Measurements from ENCODE around the gene MCEE.
"Not testable (repeated sequence)": the region's sequence is repeated elsewhere in the genome, so short reads cannot be mapped to it uniquely, and the experiment has no call there.

Gene MCEE

GRCh38 chr2:71130152-71130904 lies at the start of gene MCEE, which contains the start of gene MPHOSPH10:
Gene MCEE (minus strand): TSS chr2:71130229. CDS start chr2:71130219, 10 bp downstream.
Gene MPHOSPH10 (plus strand): TSS chr2:71130634. CDS start chr2:71130666, 32 bp downstream.
- Histone ChIP-seq H3F3A (ENCODE audit: insufficient read depth, low read length) (no peaks in the 10 kb centered on the region), H3K36me3 (ENCODE audit: insufficient read depth, low read length) (peaks cover 33% of the 10 kb centered on the region), H3K4me2 (ENCODE audit: low read length) (peak within 1 kb of the TSS; percentile 84), H3K9me2 (ENCODE audit: low read depth, low read length) (no peaks in the 10 kb centered on the region), H2AFZ (ENCODE audit: low read length) (peak within 1 kb of the TSS; percentile 14; the same call in 1 of the 2 replicates), H3K79me2 (ENCODE audit: insufficient read depth, low read length) (peaks cover 37% of the 10 kb centered on the region), H3K27ac (ENCODE audit: low read depth, low read length, poor library complexity, severe bottlenecking) (peak within 1 kb of the TSS; percentile 57), H3K9ac (ENCODE audit: low read length) (peak within 1 kb of the TSS; percentile 95), H3K27me3 (ENCODE audit: insufficient read depth, low read length) (no peaks in the 10 kb centered on the region), H3K4me1 (ENCODE audit: insufficient read depth, low read length, severe bottlenecking) (peaks cover 42% of the 10 kb centered on the region), H3K9me3 (ENCODE audit: low read length) (no peaks in the 10 kb centered on the region), H3K4me3 (ENCODE audit: low read depth, low read length, poor library complexity, severe bottlenecking) (peak within 1 kb of the TSS; percentile 78), H4K20me1 (ENCODE audit: insufficient read depth, low read length) (no peaks in the 10 kb centered on the region)
- no peak for TF ChIP-seq CTCF (IDR thresholded peaks at IDR 0.05; ENCODE audit: low read length)
- TF ChIP-seq EZH2 (IDR thresholded peaks at IDR 0.05; ENCODE audit: borderline replicate concordance, low read length) = no peak

DNA sequence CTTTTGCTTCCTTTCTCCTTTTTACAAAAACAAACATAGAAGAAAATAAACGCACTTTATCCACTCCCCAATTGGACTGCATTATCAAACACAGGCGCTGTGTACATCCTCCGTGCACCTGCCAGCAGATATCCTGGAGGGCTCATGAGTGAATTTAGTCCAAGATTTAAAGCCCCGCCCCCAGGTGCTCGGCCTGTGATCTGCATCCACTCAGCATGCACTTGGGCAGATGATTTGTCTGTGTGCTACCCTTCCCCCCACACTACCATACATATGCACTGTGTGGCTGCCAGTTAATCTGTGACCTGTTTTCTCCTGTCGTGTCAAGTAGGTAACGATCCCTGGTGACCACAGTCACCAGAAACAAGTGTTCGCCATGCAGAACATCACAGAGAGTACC lies 48.8 kb upstream of the MCEE start:
- not testable (repeated sequence) for H3K9me3 ChIP-seq (ENCODE audit: low read length); H2AFZ ChIP-seq (ENCODE audit: low read length); H3K9me2 ChIP-seq (ENCODE audit: low read depth, low read length); H3K36me3 ChIP-seq (ENCODE audit: insufficient read depth, low read length); H3K27ac ChIP-seq (ENCODE audit: low read depth, low read length, poor library complexity, severe bottlenecking); H3K4me2 ChIP-seq (ENCODE audit: low read length); H4K20me1 ChIP-seq (ENCODE audit: insufficient read depth, low read length); H3K9ac ChIP-seq (ENCODE audit: low read length); H3F3A ChIP-seq (ENCODE audit: insufficient read depth, low read length); H3K4me3 ChIP-seq (ENCODE audit: low read depth, low read length, poor library complexity, severe bottlenecking); H3K27me3 ChIP-seq (ENCODE audit: insufficient read depth, low read length); H3K4me1 ChIP-seq (ENCODE audit: insufficient read depth, low read length, severe bottlenecking); H3K79me2 ChIP-seq (ENCODE audit: insufficient read depth, low read length)

DNA sequence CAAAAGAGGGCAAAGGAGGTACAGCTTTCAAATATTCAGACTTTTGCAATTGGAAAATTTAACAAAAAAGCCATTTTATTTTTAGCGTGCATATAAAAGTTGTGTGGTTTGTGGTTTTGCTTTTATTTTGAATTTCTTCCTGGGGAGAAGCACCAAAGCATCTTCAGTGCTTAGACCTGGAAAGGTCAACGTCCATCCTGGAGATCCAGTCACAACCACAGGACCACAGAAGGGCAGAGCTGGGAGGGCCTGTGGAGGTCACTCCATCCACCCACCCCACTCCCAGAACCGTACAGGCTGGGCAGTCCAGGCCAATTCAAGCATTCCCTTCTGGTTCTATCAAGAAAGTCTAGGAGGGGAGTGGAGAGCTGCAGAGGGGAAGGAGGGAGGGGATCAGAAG lies 44.2 kb upstream of the MCEE start:
- Histone ChIP-seq H4K20me1 (ENCODE audit: insufficient read depth, low read length) (no peaks in the 10 kb centered on the region), H3K9ac (ENCODE audit: low read length) (no peak overlapping the region), H3F3A (ENCODE audit: insufficient read depth, low read length) (no peaks in the 10 kb centered on the region), H3K4me1 (ENCODE audit: insufficient read depth, low read length, severe bottlenecking) (no peaks in the 10 kb centered on the region), H3K4me2 (ENCODE audit: low read length) (no peak overlapping the region), H3K9me2 (ENCODE audit: low read depth, low read length) (no peaks in the 10 kb centered on the region), H3K9me3 (ENCODE audit: low read length) (no peaks in the 10 kb centered on the region), H3K27me3 (ENCODE audit: insufficient read depth, low read length) (0 out of 2 replicates have a peak, but pooled peaks cover 4% of the 10 kb centered on the region), H3K27ac (ENCODE audit: low read depth, low read length, poor library complexity, severe bottlenecking) (no peak overlapping the region), H3K4me3 (ENCODE audit: low read depth, low read length, poor library complexity, severe bottlenecking) (no peak overlapping the region), H2AFZ (ENCODE audit: low read length) (no peak overlapping the region), H3K79me2 (ENCODE audit: insufficient read depth, low read length) (no peaks in the 10 kb centered on the region), H3K36me3 (ENCODE audit: insufficient read depth, low read length) (no peaks in the 10 kb centered on the region)
- no peak for TF ChIP-seq CTCF (IDR thresholded peaks at IDR 0.05; ENCODE audit: low read length)
- TF ChIP-seq EZH2 (IDR thresholded peaks at IDR 0.05; ENCODE audit: borderline replicate concordance, low read length) = no peak

- 0 out of 2 replicates have a peak, but pooled peaks cover 4% of the 10 kb centered on the region for H3K27me3 ChIP-seq (ENCODE audit: insufficient read depth, low read length)
- H3K9me3 ChIP-seq (ENCODE audit: low read length) = no peaks in the 10 kb centered on the region
- no peaks in the 10 kb centered on the region for H3K79me2 ChIP-seq (ENCODE audit: insufficient read depth, low read length)
- H3K4me3 ChIP-seq (ENCODE audit: low read depth, low read length, poor library complexity, severe bottlenecking) = no peak overlapping the region
- H3K9me2 ChIP-seq (ENCODE audit: low read depth, low read length) = no peaks in the 10 kb centered on the region
- no peak overlapping the region for H3K9ac ChIP-seq (ENCODE audit: low read length)
- H3F3A ChIP-seq (ENCODE audit: insufficient read depth, low read length) = no peaks in the 10 kb centered on the region
- no peaks in the 10 kb centered on the region for H3K36me3 ChIP-seq (ENCODE audit: insufficient read depth, low read length)
- H3K4me2 ChIP-seq (ENCODE audit: low read length) = no peak overlapping the region
- TF ChIP-seq CTCF (IDR thresholded peaks at IDR 0.05; ENCODE audit: low read length) = no peak
- TF ChIP-seq EZH2 (IDR thresholded peaks at IDR 0.05; ENCODE audit: borderline replicate concordance, low read length) = no peak
- no peak overlapping the region for H2AFZ ChIP-seq (ENCODE audit: low read length)
- no peaks in the 10 kb centered on the region for H4K20me1 ChIP-seq (ENCODE audit: insufficient read depth, low read length)
- H3K27ac ChIP-seq (ENCODE audit: low read depth, low read length, poor library complexity, severe bottlenecking) = no peak overlapping the region
- H3K4me1 ChIP-seq (ENCODE audit: insufficient read depth, low read length, severe bottlenecking) = no peaks in the 10 kb centered on the region
Observed at GRCh38 chr2:71173096-71173495, 43.1 kb upstream of the MCEE start.

Data from OCI-LY1 (cell line).